Ishikawa (cell line): ENCODE data around the gene TRA2A.

Source experiments
- EP300 ChIP-seq: IDR thresholded peaks from 2 replicates; pipeline ENCODE4 v1.6.1; 2012; ENCODE audit warnings: borderline replicate concordance
- MAX ChIP-seq: IDR thresholded peaks from 2 replicates; pipeline ENCODE4 v1.6.1; 2012
- NFIC ChIP-seq: IDR thresholded peaks from 2 replicates; pipeline ENCODE4 v1.6.1; 2012
- REST ChIP-seq: IDR thresholded peaks from 2 replicates; pipeline ENCODE4 v1.6.1; 2012; ENCODE audit warnings: low read depth, mild to moderate bottlenecking
- TAF1 ChIP-seq: IDR thresholded peaks from 2 replicates; pipeline ENCODE4 v1.6.1; 2012; ENCODE audit warnings: low read depth, mild to moderate bottlenecking

- no peak for TF ChIP-seq EP300
- TF ChIP-seq TAF1 = no peak
- TF ChIP-seq REST = no peak
- TF ChIP-seq NFIC = no peak
- TF ChIP-seq MAX = no peak
These were observed 13.2 kb upstream of the TRA2A start for GRCh38 chr7:23544913-23545354.
